HG03103 (cell line): ENCODE measurements around the gene IRF7.

Experiments used
- ATAC-seq: cut with Tn5 transposase; IDR thresholded peaks from one replicate; pipeline ENCODE4 v1.9.1; 2021; ENCODE audit warnings: low read depth; ENCODE audit not compliant: unreplicated experiment

Gene IRF7

GRCh38 chr11:623349-623869 lies 7.7 kb upstream of the IRF7 start:
- no peak for ATAC-seq

- ATAC-seq, result no peak
Observed at GRCh38 chr11:621838-622237, 6.1 kb upstream of the IRF7 start.

- ATAC-seq, result no peak
Observed at GRCh38 chr11:620935-621814, 5.4 kb upstream of the IRF7 start.

DNA sequence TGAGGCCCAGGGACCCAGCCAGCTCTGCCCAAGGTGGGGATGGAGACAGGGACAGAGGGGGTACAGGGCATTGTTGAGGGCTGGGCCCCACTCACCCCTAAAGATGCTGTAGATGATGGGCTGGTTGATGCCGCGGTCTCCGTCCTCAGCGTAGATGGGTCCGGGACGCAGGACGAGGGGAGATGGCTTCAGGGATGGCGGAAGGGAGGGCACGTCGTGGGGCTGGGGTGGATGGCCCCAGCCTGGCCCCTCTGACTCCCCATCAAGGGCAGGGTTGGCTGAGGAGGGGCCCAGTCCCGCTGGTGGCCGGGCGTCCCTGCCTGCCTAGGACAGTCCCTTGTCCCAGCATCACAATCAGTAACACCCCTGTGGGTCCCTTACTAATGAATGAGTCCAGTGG lies 4.5 kb upstream of the IRF7 start:
- no peak for ATAC-seq

GRCh38 chr11:619628-620050 lies 3.9 kb upstream of the IRF7 start:
- no peak for ATAC-seq

- no peak for ATAC-seq
Observed at GRCh38 chr11:618856-619627, 3.3 kb upstream of the IRF7 start.

DNA sequence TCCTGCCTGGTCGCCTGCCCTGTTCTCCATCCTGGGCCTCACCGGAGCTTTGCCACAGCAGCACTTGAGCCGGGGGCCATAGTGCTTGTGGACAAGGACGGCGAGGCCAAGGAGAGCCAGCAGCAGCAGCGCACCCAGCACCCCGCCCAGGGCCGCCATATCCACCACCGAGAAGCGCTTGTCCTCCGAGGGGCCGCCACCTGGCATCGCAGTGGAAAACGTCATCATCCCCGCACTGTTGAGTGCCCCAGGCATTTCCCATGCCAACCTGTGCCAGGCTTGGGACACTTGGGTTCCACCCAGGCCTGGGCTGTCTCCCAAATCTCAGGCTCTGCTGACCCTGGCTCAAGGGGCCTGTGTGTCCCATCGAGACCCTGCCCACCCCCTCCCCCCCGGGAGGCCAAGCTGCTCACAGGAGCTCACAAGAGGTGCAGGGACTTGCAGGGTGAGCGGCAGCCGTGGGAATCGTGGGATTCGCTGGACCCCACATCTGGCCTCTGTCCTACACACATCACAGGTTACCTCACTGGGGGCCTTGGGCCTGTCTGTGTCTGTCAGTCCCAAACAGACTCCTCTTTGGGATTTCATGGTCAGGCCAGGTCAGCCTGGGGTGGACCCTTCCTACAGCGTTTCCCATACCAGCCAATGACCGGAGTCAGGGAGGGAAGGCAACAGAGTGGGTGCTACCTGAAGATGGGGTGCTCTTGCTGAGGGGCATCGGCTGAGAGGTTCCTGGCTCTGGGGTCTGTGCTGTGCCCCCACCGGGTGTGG lies 2.3 kb upstream of the IRF7 start:
- ATAC-seq, result no peak

GRCh38 chr11:617199-617911 lies 1.6 kb upstream of the IRF7 start:
- ATAC-seq, result no peak

DNA sequence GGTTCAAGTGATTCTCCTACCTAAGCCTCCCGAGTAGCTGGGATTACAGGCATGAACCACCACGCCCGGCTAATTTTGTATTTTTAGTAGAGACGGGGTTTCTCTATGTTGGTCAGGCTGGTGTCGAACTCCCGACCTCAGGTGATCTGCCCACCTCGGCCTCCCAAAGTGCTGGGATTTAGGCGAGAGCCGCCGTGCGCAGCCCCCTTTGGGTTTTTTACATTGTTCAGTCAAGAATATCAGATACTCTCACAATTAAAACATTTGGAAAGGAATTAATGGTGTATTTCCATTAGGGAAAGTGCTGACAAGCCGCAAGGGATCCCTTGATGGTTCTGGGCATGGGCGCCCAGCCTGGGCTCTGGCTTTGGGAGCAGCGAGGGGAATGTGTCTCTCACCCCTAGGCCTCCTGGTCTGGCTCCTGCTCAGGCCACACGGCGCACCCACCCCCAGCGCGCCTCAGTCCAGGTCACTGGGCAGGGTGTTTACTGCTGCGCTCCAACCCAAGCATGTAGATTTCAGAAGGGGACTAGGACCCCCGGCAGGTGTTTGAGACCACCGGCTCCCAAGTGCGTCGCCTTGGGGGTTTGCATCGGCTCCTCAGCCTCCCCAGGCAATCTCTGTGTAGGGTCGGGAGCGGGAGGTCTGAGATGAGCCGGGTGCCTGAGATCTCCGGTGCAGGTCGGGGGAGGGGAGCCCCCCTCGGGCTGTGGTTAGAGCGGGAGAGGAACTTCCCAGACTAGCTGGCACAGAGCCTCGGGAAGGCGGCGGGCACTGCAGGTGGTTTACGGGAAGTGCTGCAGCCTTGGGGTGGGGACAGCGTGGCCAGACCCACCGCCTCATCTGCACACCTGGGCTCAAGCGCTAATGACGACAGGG lies 809 bp upstream of the IRF7 start:
- ATAC-seq, result no peak

GRCh38 chr11:614623-615503 lies 887 bp downstream of the IRF7 start:
- peak; percentile 2 for ATAC-seq

DNA sequence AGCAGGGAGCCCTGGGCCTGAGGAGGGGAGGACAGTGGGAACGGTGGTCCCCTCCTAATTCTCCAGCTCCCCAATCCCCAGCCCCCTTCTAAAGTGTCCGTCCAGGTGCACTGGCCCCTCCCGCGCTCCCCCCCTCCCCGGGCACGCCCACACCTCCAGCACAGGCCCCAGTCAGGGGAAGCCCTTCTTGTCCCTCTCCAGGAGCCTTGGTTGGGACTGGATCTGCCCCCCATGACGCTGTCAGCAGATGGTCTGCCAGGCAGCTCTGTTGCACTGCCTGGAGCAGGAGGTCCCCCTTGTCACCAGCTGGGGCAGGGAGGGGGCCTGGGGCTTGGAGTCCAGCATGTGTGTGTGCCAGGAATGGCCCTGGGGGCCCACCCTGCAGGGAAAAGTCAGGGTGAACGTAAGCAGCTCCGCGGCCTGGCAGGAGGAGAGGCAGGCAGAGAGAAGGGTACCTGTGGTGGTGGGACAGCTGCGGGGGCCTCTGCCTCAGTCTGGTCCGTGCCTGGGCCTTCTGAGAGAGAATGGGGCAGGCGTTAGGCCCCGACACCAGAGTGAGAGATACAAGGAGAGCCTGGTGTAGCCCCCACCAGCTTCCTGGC lies 1.6 kb downstream of the IRF7 start:
- no peak for ATAC-seq

DNA sequence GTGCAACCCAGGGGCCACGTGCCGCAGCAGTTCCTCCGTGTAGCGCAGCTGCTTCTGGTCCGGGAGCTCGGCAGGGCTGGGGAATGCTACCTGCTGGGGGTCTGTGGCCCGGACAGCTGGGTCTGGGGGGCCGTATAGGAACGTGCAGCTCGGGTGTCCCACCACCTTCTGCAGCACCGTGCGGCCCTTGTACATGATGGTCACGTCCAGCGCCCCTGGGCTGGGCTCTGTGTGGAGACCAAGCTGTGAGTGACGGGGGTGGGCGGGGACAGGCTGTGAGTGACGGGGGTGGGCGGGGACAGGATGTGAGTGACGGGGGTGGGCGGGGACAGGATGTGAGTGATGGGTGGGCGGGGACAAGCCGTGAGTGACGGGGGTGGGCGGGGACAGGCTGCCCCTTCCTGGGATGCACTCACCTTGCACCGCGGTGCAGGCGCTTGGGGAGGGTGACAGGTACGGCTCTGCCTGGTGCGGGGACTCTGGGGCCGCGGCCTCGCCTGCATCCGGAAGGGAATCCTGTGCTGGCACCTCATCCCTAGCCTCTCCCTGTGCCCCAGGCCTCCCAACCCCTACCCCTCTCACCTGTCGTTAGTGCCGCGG lies 2.3 kb downstream of the IRF7 start:
- no peak for ATAC-seq

DNA sequence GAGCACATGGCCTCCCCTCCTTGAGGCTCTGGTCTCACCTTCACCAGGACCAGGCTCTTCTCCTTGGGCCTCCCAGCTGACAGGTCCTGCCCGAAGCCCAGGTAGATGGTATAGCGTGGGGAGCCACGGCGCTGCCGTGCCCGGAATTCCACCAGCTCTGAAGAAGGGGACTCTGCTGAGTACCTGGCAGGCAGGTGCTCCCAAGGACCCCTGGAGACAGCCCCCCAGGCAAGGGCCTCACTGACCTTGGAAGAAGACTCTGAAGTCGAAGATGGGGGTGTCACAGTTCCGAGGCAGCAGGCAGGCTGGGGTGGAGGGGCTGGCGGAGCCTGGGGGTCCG lies 2.8 kb downstream of the IRF7 start:
- no peak for ATAC-seq

DNA sequence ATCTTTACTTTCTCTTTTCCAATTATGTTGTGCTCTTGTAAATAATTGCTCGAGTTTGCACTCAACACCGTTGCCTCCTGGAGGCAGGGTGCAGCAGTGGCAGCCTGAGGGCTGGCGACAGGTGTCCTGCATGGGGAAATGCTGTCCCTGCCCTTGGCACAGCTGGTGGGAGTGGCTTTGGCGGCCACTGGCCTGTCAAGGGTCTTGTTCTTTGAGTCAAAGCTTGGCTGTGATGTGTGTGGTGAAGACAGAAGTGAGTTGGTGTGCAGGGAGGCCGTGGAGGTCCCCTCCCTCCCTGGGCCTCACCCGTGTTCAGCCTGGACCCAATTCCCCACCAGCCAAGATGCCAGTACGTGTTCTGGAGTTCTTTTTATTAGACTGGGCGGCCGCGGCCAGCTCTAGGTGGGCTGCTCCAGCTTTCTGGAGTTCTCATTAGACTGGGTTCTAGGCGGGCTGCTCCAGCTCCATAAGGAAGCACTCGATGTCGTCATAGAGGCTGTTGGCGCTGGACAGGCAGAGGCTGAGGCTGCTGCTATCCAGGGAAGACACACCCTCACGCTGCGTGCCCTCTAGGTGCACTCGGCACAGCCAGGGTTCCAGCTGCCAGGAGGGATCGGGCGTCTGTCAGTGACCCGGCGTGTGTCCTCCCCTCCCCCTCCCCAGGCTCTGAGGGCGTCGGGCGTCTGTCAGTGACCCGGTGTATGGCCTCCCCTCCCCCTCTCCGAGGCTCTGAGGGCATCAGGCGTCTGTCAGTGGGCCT lies 3.4 kb downstream of the IRF7 start:
- ATAC-seq, result no peak

GRCh38 chr11:611001-611996 lies 4.5 kb downstream of the IRF7 start:
- ATAC-seq, result no peak
